Gastroesophageal sphincter (tissue), 3 donors: Measurements from ENCODE around the gene ABCG4.

Experiments
- CTCF ChIP-seq, 4 experiments: fragments of 200-600 bp in 2 of 4; fragments of 450-650 bp in 2 of 4; sonication (generic) in 1 of 4; IDR thresholded peaks; one replicate each; pipeline ENCODE4 v1.5.1; 2017 to 2019; ENCODE audit warnings: antibody characterized with exemption in 4 of 4, mild to moderate bottlenecking in 2 of 4, moderate library complexity in 2 of 4
- EP300 ChIP-seq: sonication (generic); formaldehyde crosslinking; IDR thresholded peaks from one replicate; pipeline ENCODE4 v1.6.1; 2017; ENCODE audit warnings: antibody characterized with exemption, mild to moderate bottlenecking
- POLR2A ChIP-seq, 2 donors: fragments of 450-650 bp; IDR thresholded peaks; one replicate each; pipeline ENCODE4 v1.6.1; 2017; ENCODE audit warnings: antibody characterized with exemption in 2 of 2, mild to moderate bottlenecking in 2 of 2, moderate library complexity in 1 of 2
- POLR2AphosphoS5 ChIP-seq: sonication (generic); formaldehyde crosslinking; IDR thresholded peaks from one replicate; pipeline ENCODE4 v1.6.1; 2017; ENCODE audit warnings: antibody characterized with exemption

- TF ChIP-seq CTCF (IDR thresholded peaks at IDR 0.05) (peak in 3 of 4 experiments; percentile 60 to 73 (median 68)), POLR2AphosphoS5 (no peak), EP300 (no peak), POLR2A (IDR thresholded peaks at IDR 0.05) (no peak)
Measured at GRCh38 chr11:119144825-119145486, 3.9 kb upstream of the ABCG4 start.
